AG09309 (cell line): Measurements from ENCODE around the gene PKDCC.

Experiments used
- DNase-seq: peaks from one replicate; pipeline ENCODE4 v3.0.0-alpha.2; 2010; ENCODE audit warnings: low read depth
- H3K4me3 ChIP-seq: 2 replicates; pipeline ENCODE4 v1.5.1; 2011; ENCODE audit warnings: mild to moderate bottlenecking, low read depth, low read length, moderate library complexity; ENCODE audit not compliant: control insufficient read depth
- CTCF ChIP-seq: IDR thresholded peaks from 2 replicates; pipeline ENCODE4 v1.5.1; 2011; ENCODE audit warnings: mild to moderate bottlenecking, low read depth, low read length, inconsistent platforms; ENCODE audit not compliant: insufficient read depth, control insufficient read depth; ENCODE audit errors: missing control alignments

Gene PKDCC

DNA sequence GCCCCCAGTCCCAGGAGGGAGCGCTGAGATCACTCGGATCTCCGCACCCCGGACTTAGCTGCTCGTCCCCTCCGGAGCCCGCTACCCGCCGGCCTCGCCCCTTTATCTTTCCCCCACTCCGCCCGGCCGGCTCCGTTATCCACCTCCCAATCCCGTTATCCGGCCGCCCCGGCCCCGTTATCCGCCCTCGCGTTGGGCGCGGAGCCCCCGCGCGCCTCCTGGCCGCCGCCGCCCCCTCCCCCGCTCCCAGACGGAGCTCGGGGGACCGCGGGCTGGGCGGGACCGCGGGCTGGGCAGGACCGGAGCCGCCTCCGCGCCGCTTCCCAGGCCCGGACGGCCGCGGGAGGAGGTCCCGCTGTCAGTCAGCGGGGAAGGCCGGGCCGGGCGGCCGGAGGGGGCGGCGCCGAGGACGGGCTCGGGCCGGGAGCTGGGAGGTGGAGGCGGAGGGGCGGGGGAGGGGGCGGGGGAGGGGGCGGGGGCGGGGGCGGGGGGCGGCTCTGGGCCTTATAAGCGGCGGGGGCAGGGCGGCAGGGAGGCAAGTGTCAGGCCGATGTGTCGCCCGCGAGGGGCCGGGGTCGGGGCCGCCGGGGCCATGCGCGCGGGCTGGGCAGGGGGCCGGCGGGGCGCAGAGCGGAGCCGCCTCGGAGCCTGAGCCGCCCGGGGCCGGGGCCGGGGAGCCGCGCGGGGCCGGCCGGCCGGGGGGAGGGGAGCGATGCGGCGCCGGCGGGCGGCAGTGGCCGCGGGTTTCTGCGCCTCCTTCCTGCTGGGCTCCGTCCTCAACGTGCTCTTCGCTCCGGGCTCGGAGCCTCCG, at the start of gene PKDCC:
Gene PKDCC (plus strand): TSS at position 534 of the 811 bp plus-strand sequence. CDS start 179 bp downstream, at position 713.
- DNase-seq, result no peak
- peak within 1 kb of the TSS; percentile 56 for H3K4me3 ChIP-seq
- no peak for TF ChIP-seq CTCF

- TF ChIP-seq CTCF, result no peak
- DNase-seq, result no peak
- no peak overlapping the region for H3K4me3 ChIP-seq
Measured at GRCh38 chr2:41998186-41999127, 49.4 kb upstream of the PKDCC start.

DNA sequence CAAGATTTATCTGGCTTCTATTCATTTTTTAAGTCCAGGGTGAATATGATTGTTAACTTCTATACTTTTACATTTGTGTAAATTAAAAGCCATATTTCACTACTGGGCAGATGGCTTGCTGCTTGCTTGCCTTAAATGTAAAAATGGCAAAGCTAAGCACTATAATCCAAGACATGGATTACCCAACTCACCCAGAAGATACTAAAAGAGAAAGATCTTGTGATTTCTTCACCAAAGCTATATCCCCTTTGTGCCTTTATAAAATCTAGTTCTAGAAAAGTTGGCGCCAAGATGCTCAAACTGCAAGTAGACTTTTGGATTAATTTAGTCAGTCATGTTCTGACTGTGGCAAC, 48.7 kb upstream of the PKDCC start:
- no peak for DNase-seq
- H3K4me3 ChIP-seq, result no peak overlapping the region
- no peak for TF ChIP-seq CTCF

DNA sequence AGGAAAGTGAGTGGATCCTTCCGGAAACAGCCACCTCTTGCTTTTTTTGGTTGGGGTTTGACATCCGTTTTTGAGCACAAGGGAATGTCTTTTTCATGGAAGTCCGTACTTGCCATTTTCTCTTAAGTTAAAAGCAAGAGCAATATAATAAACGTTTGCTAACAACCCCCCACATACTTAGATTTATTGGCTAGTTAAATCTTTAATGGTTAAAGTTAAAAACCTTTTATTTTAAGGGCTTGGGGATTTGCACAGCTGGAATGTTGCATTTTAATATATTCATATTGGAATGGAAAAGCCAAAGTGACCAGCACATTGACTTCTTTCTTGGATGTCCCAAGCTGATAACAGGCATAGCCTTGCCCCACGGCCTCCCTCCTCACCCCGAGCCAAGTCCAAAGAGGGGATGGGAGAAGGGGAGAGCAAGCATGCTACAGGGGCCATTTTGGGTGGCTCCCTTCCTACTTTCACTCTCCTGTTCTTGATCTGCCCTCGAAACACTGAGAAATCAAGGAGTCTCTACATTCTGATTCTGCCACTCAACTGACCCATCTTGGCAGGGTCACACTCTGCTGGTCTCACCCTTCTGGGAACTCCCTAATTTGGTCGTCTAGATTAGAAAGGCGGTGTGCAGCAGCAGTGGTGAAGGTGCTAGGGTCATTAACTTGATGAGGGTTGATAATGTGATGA, 48.1 kb upstream of the PKDCC start:
- H3K4me3 ChIP-seq, result no peak overlapping the region
- TF ChIP-seq CTCF, result no peak
- no peak for DNase-seq

DNA sequence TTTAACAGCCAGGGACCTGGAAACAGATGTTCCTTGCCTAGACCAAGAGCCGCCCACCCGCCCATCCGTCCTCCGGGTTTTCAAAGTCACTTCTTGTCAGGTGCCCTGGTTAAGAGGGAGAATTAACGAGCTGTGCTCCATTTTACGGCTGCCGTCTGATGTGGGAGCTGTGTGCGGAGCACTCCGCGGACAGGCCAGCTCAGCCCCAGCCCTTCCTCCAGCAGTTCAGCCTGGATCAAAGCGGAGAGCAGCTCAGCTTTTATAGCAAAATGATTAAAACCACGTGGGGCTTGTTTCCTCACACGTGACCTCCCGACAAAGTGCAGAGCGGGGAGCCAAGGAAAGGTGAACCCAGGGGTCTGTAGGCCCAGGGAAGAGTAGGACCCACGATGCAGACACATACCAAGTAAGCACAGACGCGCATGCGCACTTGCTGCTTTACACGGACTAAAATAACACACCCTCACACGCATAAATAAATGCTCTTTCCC, 46.1 kb upstream of the PKDCC start:
- H3K4me3 ChIP-seq, result peak overlapping the region; percentile 25
- no peak for DNase-seq

More for the DNA sequence above, 46.1 kb upstream of the PKDCC start:
- TF ChIP-seq CTCF, result no peak
